Effector memory CD4-positive, alpha-beta T cell (primary cell): ENCODE results near the gene CACNA2D1.

Experiments used
- DNase-seq, 3 donors: peaks; one replicate each; pipeline ENCODE4 v3.0.0-alpha.2; 2020
- H3K27ac ChIP-seq: 2 replicates; pipeline ENCODE4 v1.7.0; 2013; ENCODE audit warnings: mild to moderate bottlenecking, low read length, moderate library complexity; ENCODE audit not compliant: insufficient read depth, poor library complexity, severe bottlenecking
- H3K27me3 ChIP-seq: replicated peaks from 2 replicates; pipeline ENCODE4 v1.7.0; 2013; ENCODE audit warnings: mild to moderate bottlenecking, low read length; ENCODE audit not compliant: insufficient read depth, control insufficient read depth, poor library complexity, severe bottlenecking
- H3K36me3 ChIP-seq: 2 replicates; pipeline ENCODE4 v1.7.0; 2013; ENCODE audit warnings: mild to moderate bottlenecking, low read length, moderate library complexity; ENCODE audit not compliant: control insufficient read depth, insufficient read depth
- H3K4me1 ChIP-seq: 2 replicates; pipeline ENCODE4 v1.7.0; 2013; ENCODE audit warnings: low read length, mild to moderate bottlenecking; ENCODE audit not compliant: control insufficient read depth, insufficient read depth, poor library complexity, severe bottlenecking
- H3K4me3 ChIP-seq: 2 replicates; pipeline ENCODE4 v1.7.0; 2013; ENCODE audit warnings: low read length, low read depth, mild to moderate bottlenecking; ENCODE audit not compliant: insufficient read depth, poor library complexity, severe bottlenecking
- H3K9me3 ChIP-seq: 2 replicates; pipeline ENCODE4 v1.7.0; 2013; ENCODE audit warnings: mild to moderate bottlenecking, low read length, moderate library complexity; ENCODE audit not compliant: control insufficient read depth
- total RNA-seq, 3 donors: gene quantifications; one replicate each; lab custom pipeline; 2026; lab: John Stamatoyannopoulos, UW

Gene CACNA2D1
- 0 reads per million in 3 donors for total RNA-seq

DNA sequence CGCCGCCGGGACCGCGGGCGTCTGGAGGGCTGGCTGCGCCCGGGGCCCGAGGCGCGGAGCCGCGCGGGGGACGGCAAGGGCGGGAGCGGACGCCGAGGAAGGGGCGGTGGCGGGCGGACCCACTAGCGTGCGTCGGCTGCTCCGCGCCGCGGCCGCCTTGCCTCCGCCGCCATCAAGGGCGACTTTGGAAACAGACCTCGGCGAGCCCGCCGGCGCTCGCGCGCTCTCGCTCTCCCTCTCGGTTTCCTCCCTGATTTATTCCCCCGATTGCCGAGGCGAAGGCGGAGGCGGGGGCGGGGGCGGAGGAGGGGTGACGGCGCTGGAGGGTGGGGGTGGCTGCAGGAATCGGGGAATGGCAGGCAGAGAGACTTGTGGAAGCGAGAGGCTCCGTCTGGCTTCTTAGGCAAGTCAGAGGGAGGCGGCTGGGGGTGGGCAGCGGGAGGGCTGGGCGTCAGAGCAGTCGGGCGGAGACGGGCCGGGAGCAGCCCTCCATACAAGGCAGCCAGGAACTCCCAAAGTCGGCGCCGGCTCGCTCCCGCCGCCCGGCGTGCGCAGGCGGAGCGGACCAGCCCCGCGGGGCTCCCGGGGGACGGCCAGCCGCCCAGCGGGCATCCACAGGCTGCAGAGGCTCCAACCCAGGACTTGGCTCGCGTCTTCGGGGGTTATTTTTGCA is at the start of gene CACNA2D1:
Gene CACNA2D1, minus strand, starts transcription at position 231 of the 673 bp plus-strand sequence.
- no peak within 1 kb of the TSS for H3K4me3 ChIP-seq
- H3K27ac ChIP-seq: no peak within 1 kb of the TSS
- H3K4me1 ChIP-seq: no peaks in the 10 kb centered on the region
- H3K36me3 ChIP-seq: no peaks in the 10 kb centered on the region
- no peaks in the 10 kb centered on the region for H3K9me3 ChIP-seq
- DNase-seq: no peak
- no peaks in the 10 kb centered on the region for H3K27me3 ChIP-seq

DNA sequence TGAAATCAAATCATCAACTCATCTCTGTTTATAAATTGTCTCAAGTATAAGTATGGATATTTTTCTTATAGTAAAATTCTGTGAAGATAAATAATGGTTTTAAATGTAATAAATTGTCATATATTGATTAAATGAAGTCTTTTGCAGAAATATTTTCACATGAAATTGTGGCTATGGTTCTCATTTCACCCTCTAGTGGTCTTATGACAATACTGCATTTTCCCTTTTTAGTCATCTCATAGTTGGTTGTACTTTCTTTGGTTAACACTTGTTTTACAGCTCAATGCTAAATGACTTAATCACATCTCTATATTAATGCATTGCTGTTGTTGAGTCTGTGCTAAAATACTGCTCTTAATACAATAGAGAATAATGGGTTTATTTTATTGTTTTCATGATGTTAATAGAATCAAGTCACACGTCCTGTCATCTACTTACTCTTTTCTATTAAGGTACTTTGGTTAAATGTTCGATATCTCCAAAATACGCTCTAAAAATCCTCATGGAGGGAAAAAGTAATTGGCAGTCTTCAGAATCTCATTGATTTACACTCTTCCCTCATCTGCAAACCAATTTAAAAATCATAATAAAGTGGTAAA is 38.0 kb upstream of the CACNA2D1 start:
- DNase-seq: no peak
- no peak overlapping the region for H3K27ac ChIP-seq
- no peaks in the 10 kb centered on the region for H3K4me1 ChIP-seq
- H3K27me3 ChIP-seq: no peaks in the 10 kb centered on the region
- H3K9me3 ChIP-seq: no peaks in the 10 kb centered on the region
- no peaks in the 10 kb centered on the region for H3K36me3 ChIP-seq
- no peak overlapping the region for H3K4me3 ChIP-seq

DNA sequence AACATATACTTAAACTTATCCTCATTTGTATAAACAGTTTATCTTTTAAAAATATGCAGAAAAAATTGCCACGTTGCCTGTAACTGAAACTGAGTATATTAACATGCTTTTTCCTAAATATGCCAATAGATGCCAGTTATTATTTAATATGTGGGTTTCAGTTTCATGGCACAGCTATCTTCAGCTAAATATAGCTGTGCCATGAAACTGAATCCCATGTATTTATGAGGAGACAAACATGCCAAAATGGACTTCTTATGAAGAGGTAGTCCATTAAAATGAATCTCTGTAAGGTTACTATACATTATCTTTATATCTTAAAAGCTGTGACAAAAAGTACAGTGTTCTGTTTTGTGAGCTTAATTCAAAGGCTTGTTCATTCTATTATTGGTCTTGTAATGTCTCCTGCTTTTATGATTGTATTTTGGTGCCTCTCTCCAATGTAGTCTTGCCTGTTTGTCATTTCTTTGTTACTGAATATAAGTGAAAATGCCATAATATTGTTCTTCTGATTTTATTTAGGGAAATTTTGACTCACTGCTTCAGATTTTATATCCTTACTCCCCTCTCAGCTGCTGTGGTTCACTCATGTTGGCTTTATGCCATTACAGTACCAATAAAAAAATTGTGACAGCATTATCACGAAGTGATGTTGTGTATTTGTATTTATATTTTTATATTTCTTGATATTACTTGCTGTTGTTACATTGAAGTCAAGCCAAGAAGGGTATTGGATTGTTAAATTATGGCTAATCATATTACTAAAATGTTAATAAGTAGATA is 34.3 kb upstream of the CACNA2D1 start:
- no peaks in the 10 kb centered on the region for H3K4me1 ChIP-seq
- H3K27me3 ChIP-seq: no peaks in the 10 kb centered on the region
- H3K9me3 ChIP-seq: no peaks in the 10 kb centered on the region
- no peaks in the 10 kb centered on the region for H3K36me3 ChIP-seq
- no peak for DNase-seq
- H3K27ac ChIP-seq: no peak overlapping the region
- no peak overlapping the region for H3K4me3 ChIP-seq

DNA sequence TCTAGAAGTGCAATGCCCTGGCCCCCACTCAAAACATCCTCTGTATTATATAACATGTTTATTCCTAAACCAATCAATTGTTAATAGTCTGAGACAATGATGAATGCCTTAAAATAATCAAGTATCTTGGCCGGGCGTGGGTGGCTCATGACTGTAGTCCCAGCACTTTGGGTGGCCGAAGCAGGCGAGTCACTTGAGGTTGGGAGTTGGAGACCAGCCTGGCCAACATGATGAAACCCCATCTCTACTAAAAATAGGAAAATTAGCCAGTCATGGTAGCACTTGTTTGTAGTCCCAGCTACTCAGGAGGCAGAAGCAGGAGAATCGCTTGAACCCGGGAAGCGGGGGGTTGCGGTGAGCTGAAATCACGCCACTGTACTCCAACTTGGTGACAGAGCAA is 29.4 kb upstream of the CACNA2D1 start:
- Histone ChIP-seq H3K27ac (no peak overlapping the region), H3K36me3 (no peaks in the 10 kb centered on the region), H3K4me3 (no peak overlapping the region), H3K4me1 (no peaks in the 10 kb centered on the region), H3K27me3 (no peaks in the 10 kb centered on the region), H3K9me3 (no peaks in the 10 kb centered on the region)
- DNase-seq: no peak

DNA sequence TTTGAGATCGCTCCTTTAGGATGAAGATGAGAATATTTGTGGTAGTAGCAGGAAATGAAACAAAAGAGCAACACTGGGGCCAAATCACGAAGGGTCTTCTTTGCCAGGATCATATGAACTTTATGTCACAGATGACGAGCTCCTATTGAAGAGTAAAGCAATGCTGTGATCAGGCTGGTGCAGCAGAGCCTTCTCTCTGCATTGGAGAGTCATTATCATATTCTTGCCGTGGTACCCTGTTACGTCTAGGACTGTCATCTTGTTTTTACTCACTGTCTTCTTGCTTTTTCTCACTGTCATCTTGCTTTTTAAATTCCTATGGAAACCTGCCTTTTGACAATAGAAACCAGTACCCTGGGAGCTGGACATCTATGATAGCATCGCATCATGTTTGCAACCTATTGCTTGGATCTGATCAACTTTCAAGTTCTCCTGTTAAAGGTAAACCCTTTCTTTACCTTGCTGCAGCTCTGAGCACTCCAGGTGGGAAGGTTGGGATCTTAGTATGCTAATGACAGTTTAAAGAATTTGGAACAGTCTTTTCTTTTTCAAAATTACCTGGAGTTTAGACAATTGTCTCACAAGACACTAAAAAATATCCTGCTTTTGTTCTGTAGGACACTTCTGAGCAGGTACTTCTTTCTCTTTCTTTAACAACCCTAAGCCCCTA is 27.9 kb upstream of the CACNA2D1 start:
- Histone ChIP-seq H3K4me1 (no peaks in the 10 kb centered on the region), H3K27ac (no peak overlapping the region), H3K9me3 (no peaks in the 10 kb centered on the region), H3K36me3 (no peaks in the 10 kb centered on the region), H3K27me3 (no peaks in the 10 kb centered on the region), H3K4me3 (no peak overlapping the region)
- no peak for DNase-seq

DNA sequence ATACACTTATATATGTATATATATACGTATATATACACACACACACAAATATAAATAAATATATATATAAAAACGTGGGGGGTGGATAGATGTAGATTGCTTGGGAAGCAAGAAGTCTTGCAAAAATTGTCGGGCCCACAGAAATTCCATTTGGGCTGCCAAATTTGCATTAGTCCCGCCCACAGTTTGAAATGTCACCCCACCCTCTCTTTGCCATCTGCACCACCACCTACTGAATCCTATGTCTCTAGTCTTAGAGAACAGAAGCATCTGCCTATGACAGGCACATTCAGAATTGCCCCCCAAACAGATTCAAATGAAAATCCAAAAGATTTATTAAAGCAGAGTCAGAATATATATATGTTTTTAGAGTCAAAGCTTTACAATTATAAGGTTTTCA is 25.6 kb upstream of the CACNA2D1 start:
- Histone ChIP-seq H3K4me3 (no peak overlapping the region), H3K4me1 (no peaks in the 10 kb centered on the region), H3K27ac (no peak overlapping the region), H3K27me3 (no peaks in the 10 kb centered on the region), H3K9me3 (no peaks in the 10 kb centered on the region), H3K36me3 (no peaks in the 10 kb centered on the region)
- no peak for DNase-seq

DNA sequence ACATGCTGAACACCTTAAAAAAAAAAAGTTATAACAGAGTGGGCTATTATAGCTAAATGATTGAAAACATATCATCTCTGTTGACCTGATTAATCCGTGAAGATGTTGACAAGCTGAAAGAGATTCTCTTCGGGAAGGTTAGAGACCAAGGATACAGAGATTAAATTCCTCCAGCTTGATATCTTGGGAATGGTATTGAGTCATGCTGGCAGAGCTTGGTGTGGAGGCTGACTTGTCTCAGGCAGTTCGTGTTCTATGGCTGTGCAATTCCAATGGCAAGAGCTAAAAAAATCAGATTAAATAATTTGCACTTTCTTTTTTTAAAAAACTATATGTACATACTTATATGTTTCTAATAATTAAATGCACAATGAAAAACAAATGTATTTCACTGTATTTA is 24.9 kb upstream of the CACNA2D1 start:
- no peaks in the 10 kb centered on the region for H3K4me1 ChIP-seq
- no peaks in the 10 kb centered on the region for H3K9me3 ChIP-seq
- no peak overlapping the region for H3K27ac ChIP-seq
- H3K4me3 ChIP-seq: no peak overlapping the region
- no peak for DNase-seq
- H3K36me3 ChIP-seq: no peaks in the 10 kb centered on the region
- H3K27me3 ChIP-seq: no peaks in the 10 kb centered on the region

DNA sequence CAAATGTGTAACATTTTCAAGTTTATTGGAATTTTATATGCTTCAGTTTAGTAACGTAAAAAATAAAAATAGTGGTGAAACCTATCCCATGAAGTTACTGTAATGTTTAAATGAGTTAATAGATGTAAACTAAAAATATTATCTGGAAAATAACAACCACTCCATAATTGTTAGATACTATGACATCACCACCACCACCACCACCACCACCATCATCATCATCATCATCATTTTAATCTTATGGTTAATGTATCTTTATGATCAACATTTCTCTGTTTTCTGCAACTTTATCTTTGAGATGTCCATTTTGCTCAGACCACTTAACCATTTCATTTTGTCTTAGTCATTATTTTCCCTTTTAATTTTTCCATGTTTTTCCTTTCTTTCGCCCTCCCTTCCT is 23.4 kb upstream of the CACNA2D1 start:
- no peak overlapping the region for H3K4me3 ChIP-seq
- no peaks in the 10 kb centered on the region for H3K4me1 ChIP-seq
- no peak overlapping the region for H3K27ac ChIP-seq
- H3K36me3 ChIP-seq: no peaks in the 10 kb centered on the region
- DNase-seq: no peak
- no peaks in the 10 kb centered on the region for H3K27me3 ChIP-seq
- H3K9me3 ChIP-seq: no peaks in the 10 kb centered on the region

DNA sequence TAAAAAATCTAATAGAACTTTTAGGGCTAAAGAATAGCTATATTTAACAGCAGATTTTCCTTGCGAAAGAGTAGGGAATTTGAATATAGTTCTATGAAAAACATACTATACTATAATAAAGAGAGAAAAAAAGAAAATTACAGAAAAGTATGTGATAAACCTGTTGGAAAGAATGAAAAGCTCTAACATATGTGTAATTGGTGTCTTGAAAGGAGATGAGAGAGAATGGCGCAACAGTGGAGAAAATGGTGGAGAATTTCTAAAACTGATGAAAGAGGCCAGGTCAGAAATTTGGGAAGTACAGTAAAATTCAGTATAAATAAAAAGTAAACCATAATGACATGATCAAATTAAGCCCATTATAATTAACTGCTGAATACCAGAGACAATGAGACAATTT is 20.8 kb upstream of the CACNA2D1 start:
- no peak for DNase-seq
- no peaks in the 10 kb centered on the region for H3K4me1 ChIP-seq
- no peaks in the 10 kb centered on the region for H3K9me3 ChIP-seq
- H3K4me3 ChIP-seq: no peak overlapping the region
- H3K27ac ChIP-seq: no peak overlapping the region
- H3K36me3 ChIP-seq: no peaks in the 10 kb centered on the region
- H3K27me3 ChIP-seq: no peaks in the 10 kb centered on the region

DNA sequence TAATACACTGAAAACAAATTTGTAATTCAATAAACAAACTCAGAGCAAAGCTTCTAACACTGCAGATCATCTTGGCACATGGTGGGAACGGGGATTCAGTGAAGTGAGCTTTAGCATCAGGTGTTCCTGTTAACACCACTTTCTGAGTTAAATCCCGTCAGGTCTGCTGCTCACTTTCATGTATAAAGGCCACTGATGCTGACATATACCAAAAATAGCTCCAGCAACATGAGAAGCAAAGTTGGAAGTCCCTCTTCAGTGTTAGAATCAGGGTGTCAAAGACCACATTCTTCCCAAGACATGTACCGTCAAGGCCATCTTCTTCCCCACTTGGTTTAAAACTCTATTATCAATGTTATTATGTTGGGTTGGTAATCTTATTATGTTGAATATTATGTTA is 11.7 kb upstream of the CACNA2D1 start:
- no peaks in the 10 kb centered on the region for H3K36me3 ChIP-seq
- H3K27ac ChIP-seq: no peak overlapping the region
- H3K4me3 ChIP-seq: no peak overlapping the region
- no peaks in the 10 kb centered on the region for H3K9me3 ChIP-seq
- H3K4me1 ChIP-seq: no peaks in the 10 kb centered on the region
- DNase-seq: no peak
- H3K27me3 ChIP-seq: no peaks in the 10 kb centered on the region
